ENCODE data around the gene NPAS2.

Gene NPAS2, protein sequence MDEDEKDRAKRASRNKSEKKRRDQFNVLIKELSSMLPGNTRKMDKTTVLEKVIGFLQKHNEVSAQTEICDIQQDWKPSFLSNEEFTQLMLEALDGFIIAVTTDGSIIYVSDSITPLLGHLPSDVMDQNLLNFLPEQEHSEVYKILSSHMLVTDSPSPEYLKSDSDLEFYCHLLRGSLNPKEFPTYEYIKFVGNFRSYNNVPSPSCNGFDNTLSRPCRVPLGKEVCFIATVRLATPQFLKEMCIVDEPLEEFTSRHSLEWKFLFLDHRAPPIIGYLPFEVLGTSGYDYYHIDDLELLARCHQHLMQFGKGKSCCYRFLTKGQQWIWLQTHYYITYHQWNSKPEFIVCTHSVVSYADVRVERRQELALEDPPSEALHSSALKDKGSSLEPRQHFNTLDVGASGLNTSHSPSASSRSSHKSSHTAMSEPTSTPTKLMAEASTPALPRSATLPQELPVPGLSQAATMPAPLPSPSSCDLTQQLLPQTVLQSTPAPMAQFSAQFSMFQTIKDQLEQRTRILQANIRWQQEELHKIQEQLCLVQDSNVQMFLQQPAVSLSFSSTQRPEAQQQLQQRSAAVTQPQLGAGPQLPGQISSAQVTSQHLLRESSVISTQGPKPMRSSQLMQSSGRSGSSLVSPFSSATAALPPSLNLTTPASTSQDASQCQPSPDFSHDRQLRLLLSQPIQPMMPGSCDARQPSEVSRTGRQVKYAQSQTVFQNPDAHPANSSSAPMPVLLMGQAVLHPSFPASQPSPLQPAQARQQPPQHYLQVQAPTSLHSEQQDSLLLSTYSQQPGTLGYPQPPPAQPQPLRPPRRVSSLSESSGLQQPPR

DNA sequence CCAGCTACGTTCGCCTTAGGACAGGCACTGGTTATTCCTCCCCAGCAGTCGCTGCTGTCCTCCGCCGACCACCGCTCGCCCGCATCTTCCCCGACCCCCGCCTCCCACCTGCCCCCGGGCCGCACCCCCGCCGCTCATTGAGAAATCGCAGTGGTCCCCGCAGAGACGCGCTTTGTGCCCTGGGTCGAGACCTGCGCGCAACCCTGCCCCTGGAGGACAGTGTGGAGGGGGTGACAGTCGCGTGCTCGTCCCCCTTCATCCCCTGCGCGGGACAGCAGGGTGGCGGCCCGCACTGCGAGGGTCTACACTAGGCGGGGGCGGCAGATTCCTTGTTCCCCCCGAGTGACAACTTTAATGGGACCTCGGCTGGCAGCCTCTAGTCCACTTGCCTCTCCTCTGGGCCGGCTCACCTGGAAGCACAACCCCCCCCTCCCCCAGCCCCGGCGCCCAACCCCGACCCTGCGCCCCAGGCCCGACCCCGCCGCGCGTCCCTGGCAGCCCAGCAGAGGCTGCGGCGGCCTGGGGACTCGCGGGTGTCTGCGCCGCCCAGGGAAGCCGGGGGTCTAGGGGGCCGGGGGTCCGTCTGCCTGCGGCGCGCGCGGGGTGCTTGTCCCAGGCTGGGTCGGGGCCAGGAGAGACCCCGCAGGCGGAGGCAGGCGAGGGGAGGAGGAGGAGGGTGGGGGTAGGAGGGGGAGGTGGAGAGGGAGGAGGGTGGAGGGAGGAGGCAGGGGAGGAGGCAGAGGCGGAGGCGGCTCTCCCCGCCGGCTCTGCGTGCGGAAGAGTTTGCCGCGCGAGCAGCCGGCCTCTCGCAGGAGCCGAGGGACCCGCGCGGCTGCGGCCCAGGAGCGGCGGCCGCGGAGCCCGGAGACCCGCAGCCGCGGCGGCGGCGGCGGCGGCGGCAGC is at the start of gene NPAS2:
Gene NPAS2, plus strand, starts transcription at position 770 of the 903 bp plus-strand sequence. CDS start 84,616 bp downstream, outside the sequence.
- no peak for DNase-seq (ENCODE audit: low read depth in 2 of 2)

DNA sequence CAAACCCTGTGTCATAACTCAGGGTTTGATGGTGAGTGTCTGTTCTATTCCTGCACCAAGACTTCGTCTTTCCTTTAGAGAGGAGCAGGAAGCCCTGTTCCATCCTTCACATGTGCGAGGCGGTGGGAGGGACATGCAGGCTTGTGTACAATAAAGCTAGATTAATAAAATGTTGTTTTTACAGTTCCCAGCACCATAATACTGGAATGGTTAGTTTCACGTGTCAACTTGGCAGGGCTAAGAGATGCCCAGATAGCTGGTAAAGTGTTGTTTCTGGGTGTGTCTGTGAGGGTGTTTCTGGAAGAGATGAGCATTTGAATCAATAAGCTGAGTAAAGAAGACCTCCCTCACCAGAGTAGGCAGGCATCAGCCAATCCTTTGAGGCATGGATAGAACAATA is 48.8 kb upstream of the NPAS2 start:
- DNase-seq (ENCODE audit: low read depth in 2 of 2): no peak

DNA sequence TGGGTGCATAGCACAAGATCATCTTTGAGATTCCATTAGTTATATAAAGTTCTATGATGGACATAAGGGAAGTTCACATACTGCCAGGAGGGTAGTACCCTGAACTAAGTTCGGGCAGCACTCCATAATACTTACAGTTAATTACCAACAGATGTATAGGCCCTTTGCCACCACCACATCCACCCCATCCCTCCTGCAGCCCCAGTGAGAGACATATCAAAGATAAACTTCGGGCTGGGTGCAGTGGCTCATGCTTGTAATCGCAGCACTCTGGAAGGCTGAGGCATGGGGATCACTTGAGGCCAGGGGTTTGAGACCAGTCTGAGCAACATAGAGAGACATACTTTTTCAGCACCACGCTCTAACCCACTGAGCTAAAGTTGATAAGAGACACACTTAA is 46.4 kb upstream of the NPAS2 start:
- DNase-seq (ENCODE audit: low read depth in 2 of 2): no peak

GRCh38 chr2:100776445-100776844 is 43.5 kb upstream of the NPAS2 start:
- no peak for DNase-seq (ENCODE audit: low read depth in 2 of 2)

DNA sequence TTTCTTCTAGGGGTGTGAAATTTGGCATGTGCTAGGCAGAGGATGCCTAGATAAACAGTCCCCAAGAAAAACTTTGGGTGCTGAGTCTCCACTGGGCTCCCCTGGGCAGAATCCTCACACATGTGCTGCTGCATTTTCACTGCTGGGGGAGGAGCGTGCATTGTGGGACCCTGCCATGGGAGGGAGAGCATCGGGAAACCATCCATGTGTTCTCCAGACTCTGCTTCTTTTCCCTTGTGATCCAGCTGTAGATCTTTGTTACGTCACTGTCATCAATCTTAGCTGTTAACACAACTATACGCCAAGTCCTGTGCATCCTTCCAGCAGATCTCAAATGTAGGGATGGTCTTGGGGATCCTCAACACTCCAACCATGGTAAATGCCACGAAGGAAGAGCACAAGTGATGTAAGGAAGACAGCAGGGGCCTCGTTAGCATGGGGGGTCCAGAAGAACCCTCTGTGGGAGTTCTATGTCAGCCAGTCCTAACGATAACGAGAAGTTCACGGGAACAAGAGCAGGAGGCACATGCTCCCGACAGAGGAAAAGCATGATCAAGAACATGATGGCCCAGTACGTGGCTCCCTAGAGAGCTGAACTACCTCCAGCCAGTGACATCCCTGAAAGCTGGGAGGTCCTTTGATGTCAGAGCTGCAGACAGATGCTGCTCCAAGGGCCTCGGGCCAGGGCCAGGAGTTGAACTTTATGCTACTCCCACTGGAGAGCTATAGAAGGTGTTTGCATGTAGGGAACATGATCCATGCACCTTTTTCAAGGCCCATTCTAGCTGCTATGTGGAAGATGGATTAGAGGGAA is 41.1 kb upstream of the NPAS2 start:
- no peak for DNase-seq (ENCODE audit: low read depth in 2 of 2)

DNA sequence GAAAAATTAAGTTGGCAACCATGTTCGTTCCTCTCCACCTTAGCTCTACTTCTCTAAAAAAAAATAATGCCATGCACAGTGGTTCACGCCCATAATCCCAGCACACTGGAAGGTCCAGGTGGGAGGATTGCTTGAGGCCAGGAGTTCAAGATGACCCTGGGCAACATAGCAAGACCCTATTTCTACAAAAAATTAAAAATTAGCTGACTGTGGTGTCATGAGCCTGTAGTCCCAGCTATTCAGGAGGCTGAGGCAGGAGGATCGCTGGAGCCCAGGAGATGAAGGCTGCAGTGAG is 40.1 kb upstream of the NPAS2 start:
- no peak for DNase-seq (ENCODE audit: low read depth in 2 of 2)

- no peak for DNase-seq (ENCODE audit: low read depth in 2 of 2)
Measured at GRCh38 chr2:100780203-100781008, 39.5 kb upstream of the NPAS2 start.

GRCh38 chr2:100781009-100781325 is 39.0 kb upstream of the NPAS2 start:
- DNase-seq (ENCODE audit: low read depth in 2 of 2): no peak

GRCh38 chr2:100781523-100782379 is 38.2 kb upstream of the NPAS2 start:
- no peak for DNase-seq (ENCODE audit: low read depth in 2 of 2)

DNA sequence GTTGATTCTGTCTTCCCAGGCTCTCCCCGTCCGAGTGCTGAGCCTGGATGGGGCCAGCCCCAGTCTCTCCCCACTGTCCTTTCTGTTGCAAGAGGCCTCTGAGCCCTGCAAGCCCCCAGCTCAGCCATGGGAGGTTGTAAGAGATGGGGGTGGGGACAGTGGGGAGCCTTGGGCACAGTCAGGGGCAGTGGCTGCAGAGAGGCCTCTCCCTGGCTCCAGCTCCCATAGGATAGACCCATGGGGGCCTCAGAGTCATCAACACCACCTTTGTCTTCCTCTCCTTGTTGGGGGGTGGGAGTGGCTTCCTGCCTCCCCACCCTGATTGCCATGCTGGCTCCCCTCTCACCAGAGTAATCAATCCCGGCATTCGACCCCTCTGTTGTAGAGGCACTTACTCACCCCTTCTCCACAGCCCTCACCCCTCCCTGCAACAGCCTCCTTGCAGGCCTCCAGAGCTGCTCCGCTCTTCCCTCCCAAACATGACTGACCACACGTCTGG is 37.5 kb upstream of the NPAS2 start:
- no peak for DNase-seq (ENCODE audit: low read depth in 2 of 2)

DNA sequence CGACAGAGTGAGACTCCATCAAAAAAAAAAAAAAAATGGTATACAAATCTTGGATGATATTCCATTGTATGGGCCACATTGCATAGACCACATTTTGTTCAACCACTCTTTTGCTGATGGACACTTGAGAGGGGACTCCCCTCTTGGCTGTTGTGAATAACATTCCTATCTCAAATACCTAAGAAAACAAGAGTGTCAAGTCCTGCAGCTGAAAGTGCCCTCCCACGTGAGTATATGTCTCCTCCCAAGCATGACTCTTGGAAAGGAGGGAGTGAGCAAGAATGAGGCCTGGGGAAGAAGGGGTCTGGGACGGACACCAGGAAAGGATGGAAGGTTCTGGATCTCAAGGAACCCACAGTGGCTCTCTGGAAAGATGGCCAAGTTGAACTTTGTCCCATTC is 36.0 kb upstream of the NPAS2 start:
- DNase-seq (ENCODE audit: low read depth in 2 of 2): no peak

DNA sequence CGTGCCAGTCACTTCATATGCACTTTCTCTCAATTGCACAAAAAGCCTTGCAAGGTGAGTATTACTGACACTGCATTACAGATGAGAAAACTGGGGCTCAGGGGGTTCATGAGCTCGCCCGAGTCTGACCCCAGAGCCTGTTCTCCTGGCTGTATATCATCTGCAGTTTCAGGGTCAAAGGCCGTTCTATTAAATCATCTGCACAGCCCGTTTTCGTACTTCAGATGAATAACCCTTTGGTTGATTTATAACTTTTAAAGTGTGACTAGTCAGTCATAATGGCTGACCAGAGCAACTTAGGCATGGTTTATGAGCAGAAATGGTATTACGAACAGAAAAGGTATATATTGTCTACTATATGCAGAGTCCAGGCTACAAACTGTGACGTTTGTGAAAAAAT is 35.3 kb upstream of the NPAS2 start:
- no peak for DNase-seq (ENCODE audit: low read depth in 2 of 2)

DNA sequence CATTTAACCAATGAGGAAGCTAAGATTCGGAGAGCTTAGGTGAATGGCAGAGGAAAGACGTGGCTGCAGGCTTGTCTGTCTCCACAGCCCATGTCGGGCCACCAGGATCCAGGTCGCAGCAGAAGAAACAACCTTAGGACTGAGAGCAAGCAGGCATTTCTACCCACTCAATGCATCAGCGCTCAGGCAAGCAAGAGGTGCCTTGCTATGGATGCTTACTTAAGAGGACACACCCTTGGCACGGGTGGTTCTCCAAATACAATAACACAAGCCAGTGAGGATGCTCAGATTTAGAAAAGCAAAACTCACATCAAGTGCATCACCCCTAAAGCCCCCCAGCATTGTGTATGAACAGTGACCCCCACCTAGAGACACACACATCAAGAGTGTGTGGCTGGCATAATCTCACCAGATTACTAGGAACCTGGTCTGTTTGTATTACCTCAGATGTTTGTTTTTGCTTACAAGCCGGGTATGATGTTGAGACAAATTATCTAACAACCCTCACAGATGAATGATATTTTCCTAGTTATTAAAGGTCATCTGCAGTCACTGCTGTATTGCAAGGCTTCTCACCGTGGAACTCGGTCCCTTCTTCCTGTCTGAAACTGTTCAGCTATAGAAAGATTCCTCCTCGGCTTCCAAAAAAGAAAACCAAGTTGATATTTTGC is 34.2 kb upstream of the NPAS2 start:
- no peak for DNase-seq (ENCODE audit: low read depth in 2 of 2)

DNA sequence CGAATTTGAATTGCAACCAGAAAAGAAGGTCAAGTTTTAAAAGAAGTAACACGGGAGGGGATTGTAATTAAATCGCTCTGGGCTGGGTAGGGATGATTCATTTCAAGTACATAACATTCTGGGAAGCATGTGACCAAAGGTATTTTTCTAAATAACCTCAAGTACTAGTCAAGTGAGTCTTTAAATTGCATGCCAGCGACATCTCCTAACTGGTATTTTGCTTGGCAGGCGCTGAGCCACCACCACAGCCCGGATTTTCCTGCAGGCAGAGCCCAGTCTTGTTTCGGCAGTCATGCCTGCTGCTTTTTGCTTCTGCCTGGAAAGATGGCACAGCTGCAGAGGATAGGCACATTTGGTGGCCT is 33.7 kb upstream of the NPAS2 start:
- no peak for DNase-seq (ENCODE audit: low read depth in 2 of 2)

DNA sequence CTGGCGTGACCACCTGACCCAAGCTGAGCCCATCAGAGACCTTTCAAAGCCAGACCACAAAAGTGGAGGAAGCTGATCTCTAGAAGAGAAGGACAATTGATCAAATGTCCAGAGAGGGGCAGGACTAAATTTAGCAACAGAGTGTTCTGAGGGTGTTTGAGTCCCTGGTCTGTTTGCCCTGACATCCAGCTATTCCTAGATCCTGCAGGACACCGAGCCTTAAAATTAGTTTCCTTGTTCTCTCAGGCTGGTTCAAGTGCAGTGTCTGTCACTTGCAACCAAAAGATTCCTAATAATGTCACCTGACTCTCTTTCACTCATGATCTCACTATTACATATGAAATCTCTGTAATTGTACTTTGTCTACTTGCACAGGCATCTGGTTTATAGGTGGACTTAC is 33.0 kb upstream of the NPAS2 start:
- DNase-seq (ENCODE audit: low read depth in 2 of 2): no peak

DNA sequence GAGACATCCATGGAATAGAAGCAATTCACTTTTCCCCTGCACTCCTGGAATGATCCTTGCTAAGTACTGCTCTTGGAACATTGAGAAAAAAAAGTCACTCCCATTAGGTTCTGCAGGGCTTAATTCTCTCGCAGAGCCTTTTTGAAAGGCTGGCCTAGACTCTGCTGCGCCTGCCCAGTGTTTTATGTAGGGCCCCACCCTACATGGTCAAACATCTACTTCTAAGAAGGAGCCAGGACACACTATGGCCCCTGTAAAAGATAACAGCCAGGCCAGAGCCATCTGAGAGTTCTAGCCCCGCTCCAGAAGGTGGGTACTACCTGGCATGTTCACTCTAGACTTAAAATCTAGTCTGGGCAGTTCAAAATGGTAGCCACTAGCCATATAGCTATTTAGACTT is 30.6 kb upstream of the NPAS2 start:
- DNase-seq (ENCODE audit: low read depth in 2 of 2): no peak

- no peak for DNase-seq (ENCODE audit: low read depth in 2 of 2)
Measured at GRCh38 chr2:100791294-100791935, 28.5 kb upstream of the NPAS2 start.

- no peak for DNase-seq (ENCODE audit: low read depth in 2 of 2)
Measured at GRCh38 chr2:100791936-100792308, 28.0 kb upstream of the NPAS2 start.

DNA sequence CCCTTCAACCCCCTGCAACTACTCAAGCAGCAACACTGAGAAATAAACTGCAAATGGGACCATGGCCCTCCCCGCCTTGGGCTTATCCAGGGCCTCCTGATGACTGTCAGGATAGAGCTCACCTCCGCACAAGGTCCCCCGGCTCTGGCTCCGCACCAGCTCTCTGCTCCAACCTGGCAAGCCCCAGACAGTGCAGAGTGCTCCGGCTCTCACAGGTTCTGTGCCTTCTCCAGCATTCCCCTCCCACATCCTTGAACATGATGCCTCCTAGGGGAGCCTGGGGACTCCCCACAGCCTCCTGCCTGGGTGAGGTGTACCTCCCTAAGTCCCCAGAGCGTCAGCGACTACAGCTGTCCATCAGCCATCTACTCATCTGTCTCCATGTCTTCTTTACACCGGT is 26.7 kb upstream of the NPAS2 start:
- no peak for DNase-seq (ENCODE audit: low read depth in 2 of 2)
